Stimulated activated CD4-positive, alpha-beta T cell treated with anti-CD3 and anti-CD28 coated beads, Interleukin-1b, Interleukin-23, amount 100 ng/mL, for 4 hours (primary cell): ENCODE measurements around the gene RAD51.

Experiments used
- DNase-seq, 2 donors: peaks; one replicate each; pipeline ENCODE4 v3.0.0-alpha.2; 2020; ENCODE audit warnings: low read depth in 2 of 2

The RAD51 gene

DNA sequence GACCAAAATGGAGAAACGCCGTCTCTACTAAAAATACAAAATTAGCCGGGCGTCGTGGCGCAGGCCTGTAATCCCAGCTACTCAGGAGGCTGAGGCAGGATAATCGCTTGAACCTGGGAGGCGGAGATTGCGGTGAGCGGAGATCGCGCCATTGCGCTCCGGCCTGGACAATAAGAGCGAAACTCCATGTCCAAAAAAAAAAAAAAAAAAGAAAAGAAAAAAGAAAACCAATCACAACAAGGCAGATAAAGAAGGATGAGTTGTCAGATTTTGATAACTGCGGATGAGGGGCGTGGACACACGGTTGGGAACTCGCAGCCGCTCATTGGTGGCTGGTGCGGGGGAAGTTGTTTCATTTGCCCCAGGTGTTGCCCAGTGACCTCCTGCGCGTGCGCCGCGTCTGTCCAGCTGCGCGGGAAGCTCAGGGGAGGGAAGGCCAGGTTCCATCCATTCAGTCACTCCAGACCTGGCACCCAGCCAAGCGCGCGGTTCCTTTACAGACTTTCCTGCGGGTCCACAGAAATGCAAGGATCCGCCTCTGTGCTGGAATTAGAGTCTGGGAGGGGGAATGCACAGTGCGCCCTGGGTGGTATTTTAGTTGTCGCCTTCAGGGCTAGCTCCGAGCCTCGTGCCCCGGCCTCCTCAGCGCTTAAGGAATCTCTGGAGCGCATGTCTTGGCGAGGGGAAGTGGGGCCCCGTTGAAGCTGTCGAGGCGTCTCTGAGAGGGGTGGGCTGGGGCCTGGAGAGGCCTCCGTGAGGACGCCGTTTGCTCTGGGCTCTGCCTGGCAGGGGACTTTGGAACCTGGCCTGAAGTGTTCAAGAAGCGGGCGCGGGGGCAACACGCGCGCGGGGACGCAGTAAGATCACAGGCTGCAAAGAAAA lies 68.2 kb downstream of the RAD51 start:
- DNase-seq, result no peak

DNA sequence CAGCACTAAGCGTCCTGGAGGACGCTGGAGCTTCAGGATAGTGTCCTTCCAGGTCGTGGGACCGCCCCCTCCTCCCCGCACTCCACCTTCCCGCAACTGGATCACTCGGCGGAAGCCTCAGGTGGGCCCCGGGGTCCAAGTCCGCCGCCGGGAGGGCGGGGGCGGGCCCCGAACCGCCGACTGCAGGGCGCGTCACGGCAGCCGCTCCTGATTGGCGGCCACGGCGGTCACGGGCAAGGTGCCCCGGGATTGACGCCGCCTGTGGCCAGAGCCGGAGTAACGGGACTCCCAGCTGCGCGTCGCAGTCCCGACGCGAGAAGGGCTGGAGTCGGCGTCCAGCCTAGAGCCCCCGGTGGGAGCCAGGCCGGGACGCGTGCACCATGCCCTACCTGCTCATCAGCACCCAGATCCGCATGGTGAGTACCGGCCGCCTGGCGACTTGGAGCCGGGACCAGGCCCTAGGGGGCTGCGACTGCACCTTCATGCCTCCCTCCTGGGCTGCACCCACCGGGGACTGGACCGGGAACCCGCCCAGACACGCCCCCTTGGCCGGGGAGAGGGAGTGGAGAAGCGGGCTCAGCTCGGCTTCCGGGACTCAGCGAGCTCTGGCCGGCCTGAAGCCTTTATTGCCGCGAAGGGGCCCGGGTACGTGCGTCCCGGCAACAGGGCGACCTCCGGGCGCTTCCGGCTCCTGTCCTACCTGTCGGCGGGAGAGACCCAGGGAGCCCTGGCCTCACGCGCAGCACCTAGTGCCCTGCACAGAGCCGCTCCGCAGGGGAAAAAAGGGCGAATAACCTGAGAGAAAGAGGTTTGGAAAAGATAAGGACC lies 69.0 kb downstream of the RAD51 start, which contains the start of gene GCHFR:
GCHFR (plus strand) TSS at position 268 of the 828 bp plus-strand sequence; CDS start at position 381, 113 bp downstream.
- peak; percentile 38 to 63 for DNase-seq

DNA sequence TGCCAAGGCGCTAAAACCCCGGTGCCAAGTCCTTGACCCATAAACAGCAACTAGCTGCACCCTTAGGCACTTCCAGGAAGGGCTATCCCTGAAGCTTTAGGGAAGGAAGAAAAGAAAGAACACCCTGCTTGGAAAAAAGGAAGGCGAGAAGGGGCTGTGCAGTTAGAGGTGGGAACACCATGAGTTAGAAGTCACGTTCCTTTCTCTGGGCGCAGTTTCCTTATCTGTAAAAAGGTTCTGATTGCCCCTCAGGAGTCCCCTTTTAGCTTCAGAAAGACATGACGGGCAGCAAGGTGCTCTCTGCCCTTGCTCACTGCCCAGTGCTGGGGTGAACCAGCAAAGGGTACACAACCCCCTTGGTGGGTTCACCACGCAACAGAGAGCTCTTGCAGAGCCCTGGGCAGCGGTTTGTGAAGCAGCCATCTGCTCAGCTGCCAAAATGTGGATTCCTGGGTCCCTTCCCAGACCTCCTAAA lies 69.7 kb downstream of the RAD51 start:
- DNase-seq, result no peak

DNA sequence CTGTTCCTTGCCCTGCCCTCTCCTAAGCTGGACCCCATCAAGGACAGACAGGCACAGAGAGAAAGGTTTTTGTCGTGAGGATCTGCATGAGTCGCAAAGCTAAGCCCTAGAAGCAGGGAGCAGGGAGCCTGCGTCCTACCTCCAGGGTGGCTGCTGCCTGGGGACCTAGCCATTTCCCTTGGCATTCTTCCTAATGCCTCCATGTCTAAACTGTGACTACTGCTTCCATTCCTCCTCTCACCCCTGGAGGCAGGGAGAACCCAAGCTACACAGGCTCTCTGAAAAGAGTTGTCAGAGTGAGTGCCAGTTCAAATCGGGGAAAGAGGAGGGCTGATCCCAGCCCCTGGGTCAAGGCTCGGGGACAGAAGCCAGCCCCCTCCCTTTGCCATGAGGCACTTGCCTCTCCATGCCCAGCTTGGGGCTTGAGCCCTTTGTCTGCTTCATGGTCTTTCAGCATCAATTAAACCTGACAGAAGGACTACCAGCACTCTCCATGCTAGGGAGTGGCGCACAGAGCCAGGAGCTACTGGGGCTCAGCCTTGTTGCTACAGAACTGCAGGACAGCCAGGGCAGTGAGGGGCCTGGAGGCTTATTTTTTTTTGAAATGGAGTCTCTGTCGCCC lies 71.3 kb downstream of the RAD51 start:
- DNase-seq, result no peak

DNA sequence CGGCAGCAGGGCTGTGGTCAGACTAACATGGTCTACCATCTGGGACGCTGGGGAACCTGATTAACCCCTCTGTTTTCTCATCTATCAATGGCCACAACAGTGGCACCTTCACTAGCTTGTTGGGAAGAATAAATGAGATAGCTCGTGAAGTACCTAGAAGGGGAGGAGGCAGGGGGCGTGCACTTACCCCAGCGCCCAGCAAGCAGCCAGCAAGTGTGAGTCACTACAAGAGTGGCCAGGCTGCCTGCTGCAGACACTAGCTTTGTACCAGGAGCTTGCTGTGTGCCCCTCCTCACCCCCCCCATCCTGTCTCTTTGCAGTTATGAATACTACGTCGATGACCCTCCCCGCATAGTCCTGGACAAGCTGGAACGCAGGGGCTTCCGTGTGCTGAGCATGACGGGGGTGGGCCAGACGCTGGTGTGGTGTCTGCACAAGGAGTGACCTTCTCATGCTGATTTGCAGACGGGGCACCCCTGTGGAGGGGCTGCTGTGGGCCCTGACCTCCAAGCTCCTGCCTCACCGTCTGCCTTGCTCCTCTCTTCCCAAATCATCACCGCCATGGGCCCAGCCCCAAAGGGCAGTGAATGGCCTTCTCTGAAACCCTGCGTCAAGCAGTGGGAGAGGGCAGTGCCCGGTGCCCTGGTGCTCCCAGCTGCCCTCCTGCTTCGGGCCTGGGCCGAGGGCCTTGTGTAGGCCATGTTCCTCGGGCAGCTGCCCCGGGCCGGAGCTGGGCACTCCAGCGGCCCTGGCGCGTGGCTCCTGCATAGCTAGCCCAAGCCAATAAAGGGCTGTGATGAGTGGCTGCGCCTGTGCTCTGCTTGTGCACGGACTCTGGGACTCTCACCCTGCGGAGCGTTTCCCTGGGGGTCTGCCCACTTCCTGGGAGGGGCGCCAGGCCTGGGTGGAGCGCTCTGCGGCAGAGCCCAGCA lies 72.2 kb downstream of the RAD51 start:
- no peak for DNase-seq

DNA sequence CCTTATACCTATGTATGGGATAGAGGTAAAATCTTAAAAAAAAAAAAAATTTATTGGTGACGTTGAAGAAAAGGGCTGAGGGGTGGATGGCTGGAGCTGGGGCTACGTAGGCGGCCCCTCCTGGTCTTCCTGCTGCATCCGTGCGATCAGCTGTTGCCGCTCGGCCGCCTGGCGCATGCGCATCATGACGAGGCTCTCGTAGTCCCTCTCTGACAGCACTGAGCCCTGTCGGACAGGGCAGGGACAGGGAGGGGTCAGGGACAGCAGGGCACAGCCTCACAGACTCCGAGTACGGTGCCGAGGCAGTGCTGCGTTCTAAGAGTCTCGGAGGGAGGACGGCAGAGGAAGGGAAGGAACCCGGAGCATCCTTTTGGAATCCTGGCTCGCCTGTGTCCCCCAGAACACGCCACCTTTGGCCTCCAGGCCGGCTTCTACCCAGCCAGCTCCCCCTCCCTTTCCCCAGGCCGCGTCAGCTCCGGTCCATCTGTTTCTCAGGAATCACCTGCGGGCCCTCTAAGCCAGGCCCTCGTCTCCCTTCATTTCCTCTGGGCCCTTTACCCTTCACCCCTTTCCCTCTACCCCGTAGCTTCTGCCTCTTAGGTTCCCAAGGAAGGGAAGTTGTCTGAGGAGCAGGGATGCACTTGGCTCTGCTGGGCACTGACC lies 73.0 kb downstream of the RAD51 start:
- no peak for DNase-seq

DNA sequence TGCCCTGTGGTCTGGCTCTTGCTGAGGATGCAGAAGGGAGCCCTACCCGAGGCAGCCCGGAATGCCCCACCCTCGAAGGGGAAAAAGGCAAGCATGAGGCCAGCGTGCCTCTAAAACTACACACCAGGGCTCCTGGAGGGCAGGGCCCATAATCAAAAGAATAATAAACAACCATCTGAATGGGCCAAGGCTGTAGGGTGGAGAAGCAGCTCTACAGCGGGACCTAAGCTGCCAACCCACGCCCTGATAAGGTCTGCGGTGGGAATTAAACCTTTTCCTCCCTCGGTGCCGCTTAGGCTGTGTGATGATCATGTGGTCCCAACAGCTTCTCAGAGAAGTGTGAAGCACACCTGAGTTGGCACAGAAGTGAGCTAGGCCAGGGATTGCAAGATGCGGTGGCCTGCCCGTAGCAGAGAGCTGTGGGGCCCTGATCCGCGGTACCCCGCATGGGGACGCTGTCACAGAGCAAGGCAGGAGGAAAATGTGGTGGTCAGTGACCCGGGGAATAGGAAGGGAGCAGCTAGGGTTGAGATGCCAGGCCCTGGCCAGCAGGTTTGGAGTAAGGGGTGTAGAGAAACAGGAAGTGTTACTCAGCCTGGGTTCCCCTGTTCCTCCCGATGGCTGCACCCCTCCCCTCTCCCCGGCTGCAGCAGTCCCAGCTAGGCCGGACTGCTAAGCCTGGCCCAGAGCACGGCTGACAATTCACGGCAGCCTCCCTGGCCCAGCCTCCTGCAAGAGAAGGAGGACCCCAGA lies 73.7 kb downstream of the RAD51 start:
- DNase-seq, result no peak

DNA sequence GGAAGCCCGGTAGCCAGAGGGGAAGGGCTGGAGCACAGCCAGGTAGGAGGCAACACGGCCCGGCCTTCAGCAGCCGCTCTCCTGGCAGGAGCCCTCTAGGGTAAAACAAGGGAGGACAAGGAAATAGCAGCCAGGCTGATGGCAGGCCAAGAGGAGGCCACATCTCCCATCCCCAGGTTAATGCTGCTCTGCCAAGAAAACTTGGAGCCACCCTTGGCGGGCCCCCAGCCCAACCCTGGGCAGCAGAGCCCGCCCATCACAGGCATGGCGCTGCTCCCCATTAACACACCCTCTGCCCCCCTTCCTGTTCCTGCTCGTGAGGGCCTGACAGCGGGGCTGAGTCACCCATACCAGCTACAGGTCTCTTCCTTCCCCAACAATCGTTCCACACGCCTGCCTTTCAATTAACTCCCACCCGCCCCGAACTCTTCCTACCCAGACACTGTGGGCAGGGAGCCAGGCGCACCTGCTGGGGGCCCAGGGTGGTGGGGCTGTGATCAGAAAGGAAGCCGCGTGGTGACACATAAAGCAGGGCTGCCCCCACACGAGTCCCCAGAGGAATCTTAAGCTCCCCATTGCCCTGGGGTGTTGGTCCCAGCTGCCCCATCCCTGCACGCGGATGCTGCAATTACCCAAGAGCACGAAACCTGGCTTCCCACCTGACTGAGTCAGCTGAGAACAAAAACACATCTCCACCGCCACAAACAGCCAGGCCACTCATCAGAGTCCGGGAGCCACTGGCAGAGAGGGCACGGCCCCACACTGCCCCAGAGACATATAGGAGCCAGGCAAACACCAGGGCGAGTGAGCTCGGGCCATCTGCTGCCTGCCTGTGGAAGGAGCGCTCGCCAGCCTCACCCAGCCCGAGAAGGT lies 74.5 kb downstream of the RAD51 start, which contains the start of gene C15orf62:
C15orf62 (plus strand) TSS at position 707 of the 873 bp plus-strand sequence. CDS start 516 bp downstream, outside the sequence.
- DNase-seq, result peak; percentile 58 to 64

DNA sequence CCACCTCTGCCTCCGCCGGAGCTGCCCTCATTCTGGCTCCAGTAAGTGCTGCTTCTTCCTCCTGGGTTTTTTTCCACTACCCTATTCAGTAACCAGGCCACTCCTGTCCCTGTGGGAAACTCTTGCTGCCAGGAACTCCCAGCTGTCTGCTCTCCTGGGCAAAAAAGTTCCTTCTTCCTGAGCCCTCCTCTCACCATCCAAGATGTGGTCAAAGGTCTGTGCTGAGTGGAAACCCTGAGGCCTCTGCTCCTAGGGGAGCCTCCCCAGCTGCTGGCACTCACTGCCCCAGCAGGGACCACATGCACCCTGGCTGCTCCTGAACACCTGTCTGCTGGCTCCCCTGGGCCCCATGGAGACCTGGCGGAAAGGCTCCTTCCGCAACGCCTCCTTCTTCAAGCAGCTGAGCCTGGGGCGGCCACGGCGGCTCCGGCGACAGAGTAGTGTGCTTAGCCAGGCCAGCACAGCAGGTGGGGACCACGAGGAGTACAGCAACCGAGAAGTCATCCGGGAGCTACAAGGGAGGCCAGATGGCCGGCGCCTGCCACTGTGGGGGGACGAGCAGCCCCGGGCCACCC lies 75.3 kb downstream of the RAD51 start:
- DNase-seq, result no peak

DNA sequence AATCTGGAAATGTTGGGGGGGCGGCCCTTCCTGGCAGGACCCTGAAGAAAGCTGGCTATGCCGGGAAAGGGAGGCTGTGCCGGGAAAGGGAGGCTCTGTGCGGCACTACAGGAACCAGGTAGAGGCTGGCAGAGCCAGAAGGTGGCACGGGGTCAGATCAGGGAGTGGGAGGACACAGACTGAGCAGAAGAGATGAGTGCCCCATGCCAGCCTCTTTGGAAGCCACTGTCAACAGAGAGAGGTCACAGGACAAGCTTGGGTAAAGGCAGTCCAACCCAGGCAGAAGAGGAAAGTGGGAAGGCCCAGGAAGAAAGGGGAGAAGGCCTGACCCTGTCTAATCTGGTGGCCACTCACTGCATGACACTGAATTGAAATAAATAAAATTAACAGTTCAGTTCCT lies 76.3 kb downstream of the RAD51 start:
- no peak for DNase-seq

DNA sequence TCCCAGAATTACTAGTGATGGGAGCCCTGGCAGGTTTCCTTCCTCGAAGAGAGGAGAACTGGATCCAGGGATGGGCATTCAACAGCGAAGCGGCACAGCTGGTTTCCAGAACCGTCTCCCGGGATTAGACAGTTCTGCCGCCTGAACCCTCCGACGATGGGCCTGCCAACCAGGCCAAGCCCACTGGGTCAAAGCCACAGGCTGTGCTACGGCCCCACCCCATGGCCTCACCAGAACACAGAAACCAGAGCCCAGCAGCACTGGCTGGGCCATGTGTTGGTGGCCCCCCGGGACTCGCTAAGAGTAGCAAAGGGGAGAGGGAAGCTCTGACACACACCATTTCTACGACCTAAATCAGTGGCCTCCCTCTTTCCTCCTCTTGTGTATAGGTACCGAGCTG lies 77.0 kb downstream of the RAD51 start:
- DNase-seq, result no peak

DNA sequence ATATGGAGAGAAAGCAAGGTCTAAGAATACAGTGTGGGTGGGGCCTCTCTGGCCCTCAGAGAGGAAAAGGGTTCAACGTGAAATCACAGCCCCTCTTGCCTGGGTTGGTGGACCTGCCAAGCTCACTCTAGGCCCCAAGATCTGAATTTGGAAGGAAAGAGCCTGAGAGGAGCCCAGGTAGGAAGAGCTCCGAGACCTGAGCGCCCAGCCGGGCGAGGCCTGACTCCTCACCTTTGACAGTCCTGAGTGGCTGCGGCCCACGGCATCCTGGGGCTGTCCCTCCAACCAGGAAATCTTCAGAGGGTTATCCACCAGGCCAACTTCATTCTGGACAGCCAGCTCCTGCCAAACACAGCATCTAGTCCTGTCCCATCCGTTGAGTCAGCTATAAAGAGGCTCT lies 78.5 kb downstream of the RAD51 start:
- no peak for DNase-seq

DNA sequence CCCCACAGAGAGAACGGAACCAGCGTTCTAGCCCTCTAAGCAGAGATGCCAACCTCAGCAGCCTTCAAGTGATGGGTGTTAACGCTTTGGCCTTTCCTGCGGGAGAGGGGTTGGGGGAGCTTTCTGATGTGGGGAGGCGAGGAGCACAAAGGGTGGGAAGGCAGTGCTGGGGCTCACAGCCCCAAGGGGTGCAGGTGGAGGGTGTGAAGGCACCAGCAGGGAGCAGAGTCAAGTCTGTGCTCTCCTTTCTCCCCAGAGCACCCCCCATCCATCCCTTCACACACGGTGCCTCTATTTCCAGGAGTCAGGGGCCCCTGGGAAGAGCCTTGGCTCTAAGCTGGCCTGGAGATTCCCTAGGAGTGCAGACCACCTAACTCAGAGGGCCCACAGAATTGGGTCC lies 78.9 kb downstream of the RAD51 start:
- DNase-seq, result no peak

DNA sequence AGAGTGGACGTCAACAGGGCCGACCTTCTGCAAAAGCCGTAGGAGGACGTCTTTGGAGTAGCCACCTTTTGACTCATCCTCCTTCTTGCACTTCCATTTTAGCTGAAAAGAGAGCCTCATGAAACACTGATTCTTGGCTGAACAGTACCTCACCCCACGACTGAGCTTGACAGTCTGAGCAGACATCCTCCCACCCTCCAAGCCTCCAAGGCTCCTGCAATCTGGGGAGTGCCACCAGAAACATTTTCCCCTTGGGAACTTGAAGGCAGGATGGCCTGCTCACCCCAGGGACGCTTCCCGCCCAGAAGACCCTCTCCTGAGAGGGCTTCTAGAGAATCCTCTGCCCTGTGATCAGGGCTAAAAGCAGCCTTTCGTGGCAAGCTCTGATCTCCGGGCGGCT lies 80.0 kb downstream of the RAD51 start:
- DNase-seq, result no peak

DNA sequence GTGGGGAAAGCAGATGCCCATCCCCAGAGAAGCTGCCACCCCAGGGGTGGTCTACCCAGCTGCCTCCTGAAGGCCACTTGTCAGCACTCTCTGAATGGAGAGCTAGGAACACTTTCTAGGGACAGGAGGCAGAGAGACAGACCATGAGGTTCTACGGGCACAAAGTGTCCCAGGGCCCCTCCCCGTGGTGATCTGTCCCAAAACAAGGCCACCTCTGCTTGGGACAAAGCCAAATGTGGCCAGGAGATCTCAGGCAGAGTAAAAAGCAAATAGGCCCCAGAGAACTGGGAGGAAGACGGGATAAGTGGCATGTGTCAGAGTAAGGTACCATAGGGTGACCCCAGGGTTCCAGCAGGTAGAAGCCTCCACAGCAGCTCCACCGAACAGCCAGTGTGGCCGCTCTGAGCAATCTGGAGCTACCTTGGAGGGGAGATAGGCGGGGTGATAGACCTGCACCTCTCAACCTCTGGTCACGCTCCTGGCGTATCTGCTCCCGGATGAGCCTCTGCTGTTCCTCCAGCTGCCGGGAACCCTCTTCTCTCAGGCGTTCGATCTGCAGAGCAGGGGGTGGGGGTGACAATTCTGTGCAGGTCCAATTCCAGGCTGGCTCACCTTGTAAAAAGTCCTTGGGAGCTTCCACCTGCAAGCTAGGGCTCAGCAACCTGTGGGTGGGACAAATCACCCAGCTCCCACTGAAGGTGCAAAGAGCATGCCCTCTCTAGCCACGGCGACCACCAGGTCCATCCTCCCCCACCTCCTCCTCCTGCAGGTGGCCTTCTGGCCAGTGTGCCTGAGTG lies 81.0 kb downstream of the RAD51 start:
- no peak for DNase-seq

DNA sequence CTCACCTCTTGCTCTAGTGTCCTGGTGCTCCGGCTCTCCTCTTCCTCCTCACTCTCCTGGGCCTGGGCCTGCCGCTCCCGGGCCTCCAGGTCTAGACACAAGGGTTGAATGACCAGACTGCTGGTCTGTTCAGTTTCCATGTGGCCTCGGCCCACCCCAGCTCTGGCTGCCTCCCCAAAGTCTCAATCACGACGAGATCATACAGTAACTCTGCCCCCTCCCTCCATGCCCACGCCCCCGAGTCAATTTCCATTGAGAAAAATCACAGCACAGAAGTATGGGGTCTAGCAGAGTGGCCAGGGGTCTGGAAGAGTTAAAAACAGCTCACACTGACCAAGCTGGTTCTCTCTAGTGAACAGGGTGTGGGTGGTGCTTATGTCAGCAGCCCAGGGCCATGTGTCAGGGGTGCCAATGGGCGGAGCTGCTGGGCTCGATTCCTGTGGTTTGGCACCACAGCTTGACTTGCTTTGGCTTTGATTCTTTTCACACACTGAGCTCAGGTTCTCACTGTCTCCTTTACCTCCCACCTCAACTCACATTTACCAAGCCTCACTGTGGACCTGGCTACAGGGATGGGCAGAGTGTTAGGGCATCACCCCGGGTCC lies 81.7 kb downstream of the RAD51 start:
- no peak for DNase-seq
